OCI-LY1 (cell line): ENCODE results near the gene MAPK8IP1.

ENCODE experiments used
- EZH2 ChIP-seq: fragments of 200-600 bp; sonication (generic), shearing (Covaris generic); IDR thresholded peaks from 2 replicates; pipeline ENCODE4 v1.8.0; 2017; ENCODE audit warnings: borderline replicate concordance, mixed run types, mild to moderate bottlenecking, antibody characterized with exemption, low read length, moderate library complexity, mixed read lengths
- TF ChIP-seq, protein P1 (sequence below): fragments of 200-600 bp; sonication (generic), shearing (Covaris generic); IDR thresholded peaks from 2 replicates; pipeline ENCODE4 v1.5.1; 2017; ENCODE audit warnings: mild to moderate bottlenecking, antibody characterized with exemption, low read length, moderate library complexity, mixed read lengths

DNA sequence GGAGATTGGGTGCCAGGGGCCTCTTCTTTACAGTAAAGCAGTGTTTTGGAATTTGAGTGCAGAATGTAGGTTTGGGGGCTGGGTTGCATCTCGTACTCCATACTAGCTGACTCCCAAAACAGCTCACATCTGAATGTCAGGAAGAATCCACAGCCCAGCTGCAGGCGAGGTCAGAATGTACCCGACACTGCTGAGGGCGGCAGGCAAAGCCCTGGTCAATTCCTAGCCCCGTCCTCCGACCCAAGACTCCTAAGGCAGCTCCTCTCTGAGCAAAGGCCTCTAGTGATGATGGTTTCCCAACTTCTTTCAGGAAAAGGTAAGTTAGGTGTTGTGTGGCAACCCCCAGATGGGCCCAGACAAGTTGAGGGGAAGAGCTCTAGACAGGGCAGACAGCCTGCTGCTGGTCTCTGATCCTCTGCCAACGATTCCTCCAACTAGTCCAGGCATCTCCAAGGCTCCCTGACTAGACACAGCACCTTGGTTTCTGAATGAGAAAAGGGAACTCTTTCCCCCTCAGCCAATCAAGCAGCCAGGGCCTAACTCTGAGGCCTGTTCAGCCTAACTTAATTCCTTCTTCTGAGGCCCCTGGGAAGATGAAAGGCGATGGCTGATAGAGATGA lies 45.6 kb downstream of the MAPK8IP1 start:
- TF ChIP-seq, protein P1, sequence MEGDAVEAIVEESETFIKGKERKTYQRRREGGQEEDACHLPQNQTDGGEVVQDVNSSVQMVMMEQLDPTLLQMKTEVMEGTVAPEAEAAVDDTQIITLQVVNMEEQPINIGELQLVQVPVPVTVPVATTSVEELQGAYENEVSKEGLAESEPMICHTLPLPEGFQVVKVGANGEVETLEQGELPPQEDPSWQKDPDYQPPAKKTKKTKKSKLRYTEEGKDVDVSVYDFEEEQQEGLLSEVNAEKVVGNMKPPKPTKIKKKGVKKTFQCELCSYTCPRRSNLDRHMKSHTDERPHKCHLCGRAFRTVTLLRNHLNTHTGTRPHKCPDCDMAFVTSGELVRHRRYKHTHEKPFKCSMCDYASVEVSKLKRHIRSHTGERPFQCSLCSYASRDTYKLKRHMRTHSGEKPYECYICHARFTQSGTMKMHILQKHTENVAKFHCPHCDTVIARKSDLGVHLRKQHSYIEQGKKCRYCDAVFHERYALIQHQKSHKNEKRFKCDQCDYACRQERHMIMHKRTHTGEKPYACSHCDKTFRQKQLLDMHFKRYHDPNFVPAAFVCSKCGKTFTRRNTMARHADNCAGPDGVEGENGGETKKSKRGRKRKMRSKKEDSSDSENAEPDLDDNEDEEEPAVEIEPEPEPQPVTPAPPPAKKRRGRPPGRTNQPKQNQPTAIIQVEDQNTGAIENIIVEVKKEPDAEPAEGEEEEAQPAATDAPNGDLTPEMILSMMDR: no peak
- no peak for TF ChIP-seq EZH2
